GM19238 (cell line): Measurements from ENCODE around the gene PROX2.

Experiments used
- DNase-seq: peaks from one replicate; pipeline ENCODE4 v3.0.0; 2011; ENCODE audit warnings: low spot score; ENCODE audit not compliant: insufficient read length

PROX2 gene

DNA sequence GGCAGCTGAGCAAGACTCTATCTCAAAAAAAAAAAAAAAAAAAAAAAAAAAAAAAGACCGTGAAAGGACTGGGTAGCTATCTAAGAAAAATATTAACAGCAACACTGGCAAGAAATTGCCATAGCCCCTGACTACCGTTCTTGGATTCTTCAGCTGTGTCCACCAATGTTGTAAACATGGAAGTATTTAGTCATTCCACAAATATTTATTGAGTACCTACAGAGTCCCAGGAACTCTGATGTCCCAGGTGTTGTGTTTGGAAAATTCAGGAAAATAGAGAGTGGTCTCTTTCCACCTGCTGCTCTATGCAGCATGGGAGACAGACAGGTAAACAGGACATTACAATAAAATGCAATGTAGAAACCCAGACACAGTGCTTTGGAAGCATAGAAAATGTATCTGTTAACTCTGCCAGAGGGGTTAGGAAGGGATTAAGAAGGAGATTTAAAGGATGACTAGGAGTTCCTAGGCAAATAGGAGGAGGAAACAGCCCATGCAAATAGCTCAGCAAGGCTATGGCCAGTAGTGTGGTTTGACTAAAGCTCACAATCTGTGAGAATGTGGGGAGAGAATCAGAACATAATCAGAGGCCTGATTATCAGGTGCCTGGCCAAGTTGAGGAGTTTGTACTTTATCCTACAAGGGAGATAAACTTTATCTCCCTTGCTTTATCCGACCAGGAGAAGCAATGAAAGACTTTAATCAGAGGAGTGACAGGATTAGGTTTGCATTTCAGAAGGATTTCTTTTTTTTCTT lies 3.7 kb upstream of the PROX2 start:
- DNase-seq = no peak

DNA sequence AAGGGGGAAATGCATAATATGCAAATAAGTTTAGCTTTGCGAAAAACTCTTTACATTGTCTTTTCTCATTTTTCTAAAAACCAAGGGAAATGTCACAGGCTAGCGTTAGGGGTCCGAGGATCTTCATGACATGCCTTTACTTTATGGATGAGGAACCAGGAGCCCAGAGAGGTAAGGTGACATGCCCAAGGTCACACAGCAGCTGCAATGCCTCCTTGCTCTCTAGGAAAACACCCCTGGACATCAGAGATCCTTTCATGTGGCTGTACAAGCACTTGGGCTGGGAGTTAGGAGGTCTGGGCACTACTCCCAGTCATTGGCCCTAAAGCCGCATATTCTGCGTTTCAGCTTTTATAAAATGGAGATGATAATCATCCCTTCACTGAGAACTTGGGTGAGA lies 741 bp downstream of the PROX2 start:
- DNase-seq = no peak

DNA sequence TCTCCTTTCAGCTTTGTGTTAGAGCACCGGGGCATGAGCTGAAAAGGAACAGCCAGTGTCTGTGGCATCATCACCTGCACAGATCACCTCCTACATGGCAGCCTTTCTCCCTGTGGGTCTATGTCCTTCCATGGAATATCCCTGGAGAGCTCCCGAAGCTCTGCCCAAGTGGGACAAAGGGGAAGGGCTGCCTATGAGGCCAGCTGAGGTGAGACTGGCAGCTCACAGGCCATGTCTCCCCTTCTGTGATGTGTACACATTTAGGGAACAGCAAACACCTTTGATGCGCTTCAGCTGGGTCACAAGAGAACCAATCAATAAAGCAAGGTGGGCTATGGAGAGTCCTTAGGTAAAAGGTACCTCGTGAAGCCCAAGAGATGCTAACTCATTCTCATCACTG lies 4.1 kb downstream of the PROX2 start:
- DNase-seq = no peak

DNA sequence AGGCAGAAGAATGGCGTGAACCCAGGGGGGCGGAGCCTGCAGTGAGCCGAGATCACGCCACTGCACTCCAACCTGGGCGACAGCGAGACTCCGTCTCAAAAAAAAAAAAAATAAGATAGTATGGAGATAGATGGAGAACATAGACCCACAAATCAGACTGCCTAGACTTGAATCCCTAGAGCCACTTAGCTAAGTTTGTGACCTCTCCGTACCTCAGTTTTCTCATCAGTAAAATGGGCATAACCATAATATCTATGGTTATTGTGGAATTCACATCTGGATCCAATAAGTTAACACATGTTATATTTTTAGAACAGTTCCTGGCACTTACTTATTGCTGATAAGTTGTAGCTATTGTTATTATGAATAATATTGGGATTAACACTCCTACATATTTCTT lies 7.2 kb downstream of the PROX2 start:
- DNase-seq = no peak

DNA sequence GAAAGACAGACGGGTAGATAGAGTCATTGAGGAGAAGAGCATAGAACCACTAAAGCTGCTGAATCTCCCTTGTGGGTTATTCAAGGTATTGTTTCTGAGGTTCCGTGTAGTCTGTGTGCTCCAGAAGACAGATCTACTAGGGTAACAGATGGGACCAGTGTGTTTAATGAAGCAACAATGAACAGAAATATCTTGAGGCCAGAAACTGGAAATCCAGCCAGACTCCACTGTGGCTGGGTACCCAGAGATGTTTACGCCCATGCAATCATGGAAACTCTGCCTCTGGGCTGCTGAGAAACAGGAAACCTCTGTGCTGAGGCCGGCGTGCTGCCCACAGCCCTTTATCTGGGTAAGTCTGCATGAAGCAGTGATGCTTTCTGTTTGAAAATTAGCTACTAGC lies 8.3 kb downstream of the PROX2 start:
- no peak for DNase-seq

DNA sequence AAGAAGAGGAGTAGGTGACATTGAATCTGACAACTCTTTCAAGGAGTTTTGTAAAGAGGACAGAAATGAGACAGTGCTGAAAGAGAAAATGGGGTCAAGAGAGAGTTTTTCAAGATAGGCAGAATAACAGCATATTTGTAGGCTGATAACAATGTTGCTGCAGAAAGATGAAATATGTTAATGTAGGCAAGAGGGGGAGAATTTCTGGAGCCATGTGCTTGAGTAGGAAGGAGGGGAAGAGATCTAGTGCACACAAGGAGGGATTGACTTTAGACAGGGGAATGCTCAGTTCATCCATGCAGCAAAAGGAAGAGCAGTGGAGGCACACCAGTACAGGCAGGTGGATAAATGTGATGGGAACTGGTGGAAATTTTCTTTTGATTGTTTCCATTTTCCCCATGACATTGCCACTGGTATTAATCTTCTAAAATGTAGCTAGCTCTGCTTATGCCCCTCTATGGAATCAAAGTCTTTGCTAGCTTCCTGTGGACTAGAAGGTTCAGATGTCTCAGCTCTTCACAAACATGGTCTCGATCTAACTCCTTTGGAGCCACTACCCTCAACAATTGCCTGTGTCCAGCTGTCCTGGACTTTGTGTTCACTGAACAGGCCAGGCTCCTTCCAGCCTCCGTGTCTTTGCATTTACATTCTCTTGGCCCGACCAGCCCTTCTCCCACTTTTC lies 9.1 kb downstream of the PROX2 start:
- DNase-seq = no peak

DNA sequence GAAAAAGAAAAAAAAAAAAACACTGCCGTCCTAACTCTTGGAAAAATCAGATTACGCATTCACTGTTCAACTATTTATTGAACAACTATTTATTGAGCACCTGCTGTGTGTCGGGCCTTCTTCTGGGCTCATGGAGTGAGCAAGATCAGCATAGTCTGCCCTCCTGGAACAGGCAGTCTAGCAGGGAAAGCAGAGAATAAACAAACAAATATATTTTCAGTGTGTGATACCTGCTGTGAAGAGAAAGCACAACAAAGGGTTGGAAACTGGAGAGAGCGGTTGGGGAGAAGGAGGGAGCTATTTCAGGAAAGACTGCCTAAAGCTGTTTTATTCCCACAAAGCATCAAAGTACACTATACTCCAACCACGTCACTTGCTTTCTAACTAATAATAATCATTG lies 10.8 kb downstream of the PROX2 start:
- DNase-seq = no peak

DNA sequence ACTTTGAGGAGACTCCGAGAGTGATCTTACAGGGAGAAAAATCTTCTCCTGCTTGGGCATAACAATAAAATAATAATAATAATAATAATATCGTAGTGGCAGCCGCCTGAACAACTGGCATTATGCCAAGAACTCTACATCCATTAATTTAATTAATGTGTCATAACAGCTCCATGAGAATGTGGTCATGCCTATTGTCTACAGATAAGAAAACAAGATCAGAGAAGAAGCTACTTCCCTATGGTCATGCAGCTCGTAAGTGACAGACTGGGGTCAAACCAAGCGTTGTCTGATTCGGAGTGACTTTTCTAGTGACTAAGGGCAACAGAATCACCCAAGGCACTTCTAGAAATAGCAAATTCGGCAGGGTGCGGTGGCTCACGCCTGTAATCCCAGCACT lies 11.7 kb downstream of the PROX2 start:
- DNase-seq = no peak

DNA sequence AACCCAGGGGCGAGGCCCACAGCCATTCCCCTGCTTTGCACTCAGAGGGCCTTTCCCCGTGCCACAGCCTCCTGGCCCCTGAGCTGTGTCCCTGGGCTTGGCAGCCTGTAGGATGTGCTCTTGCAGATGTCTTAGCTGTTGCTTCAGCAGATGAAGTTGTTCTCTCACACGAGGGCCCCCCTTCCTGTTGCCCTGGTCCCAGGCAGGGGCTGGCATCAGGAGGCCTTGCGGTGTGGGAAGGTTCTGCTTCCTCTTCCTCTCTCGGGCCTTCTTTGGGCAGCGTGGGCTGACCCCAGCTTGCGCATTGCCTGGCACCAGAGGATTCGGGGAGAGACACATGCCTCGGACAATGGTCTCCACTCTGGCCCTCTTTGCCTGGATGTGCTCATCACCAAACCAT lies 12.7 kb downstream of the PROX2 start:
- no peak for DNase-seq

DNA sequence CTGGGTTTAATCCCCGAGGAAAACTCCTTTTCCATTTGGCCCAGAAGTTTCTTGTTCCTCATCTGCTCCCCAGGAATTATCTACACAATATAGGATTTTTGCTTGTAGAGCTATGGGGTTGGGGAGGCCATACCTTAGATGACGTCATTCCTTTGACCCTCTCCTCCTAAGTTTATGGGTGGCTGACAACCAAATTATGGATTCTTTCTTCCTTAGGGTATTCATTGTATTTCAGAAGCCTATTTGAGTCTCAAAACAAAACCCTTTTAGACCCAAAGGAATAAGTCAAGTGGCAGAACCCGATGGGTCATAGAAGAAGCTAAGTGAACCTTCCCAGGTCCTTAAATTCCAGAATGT lies 14.2 kb downstream of the PROX2 start:
- DNase-seq = no peak

DNA sequence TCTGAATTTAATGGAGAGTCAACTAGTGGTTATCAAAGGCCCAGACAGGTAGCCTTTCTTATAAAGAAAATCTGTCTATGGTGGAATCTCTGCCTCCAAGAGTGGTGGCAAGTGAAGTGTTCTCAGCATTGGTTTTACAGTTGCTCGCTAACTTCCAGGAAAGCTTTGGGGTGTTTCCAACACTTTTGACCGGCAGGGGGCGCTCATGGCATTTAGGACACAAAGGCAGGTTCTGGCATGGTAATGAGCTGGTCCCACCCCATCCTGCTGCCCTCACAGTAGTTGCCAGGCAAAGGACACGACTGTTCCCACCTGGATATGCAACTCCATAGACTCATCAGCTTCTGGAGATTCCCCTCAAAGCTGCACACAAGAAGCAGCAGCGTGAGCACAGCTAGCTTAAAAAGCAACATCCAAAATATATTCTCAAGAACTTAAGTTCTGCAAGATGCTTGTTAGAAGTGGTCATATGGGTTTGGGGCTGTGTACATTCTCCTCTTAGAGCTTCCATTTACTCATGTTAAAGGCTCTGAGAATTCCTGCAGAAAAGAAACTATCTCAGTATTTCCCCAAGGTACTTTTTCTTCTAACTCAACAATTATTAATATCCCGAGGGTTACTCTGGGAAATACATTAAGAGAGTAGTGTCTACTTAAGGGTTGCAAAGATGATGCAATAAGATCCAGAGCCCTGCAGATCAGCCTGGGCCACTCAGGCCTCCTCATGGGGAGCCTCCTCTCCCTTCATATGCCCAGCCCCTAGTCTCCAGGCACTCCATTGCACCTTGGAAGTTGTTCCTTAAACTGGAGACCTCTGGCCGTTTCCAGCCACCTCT lies 14.8 kb downstream of the PROX2 start:
- peak; percentile 62 for DNase-seq

DNA sequence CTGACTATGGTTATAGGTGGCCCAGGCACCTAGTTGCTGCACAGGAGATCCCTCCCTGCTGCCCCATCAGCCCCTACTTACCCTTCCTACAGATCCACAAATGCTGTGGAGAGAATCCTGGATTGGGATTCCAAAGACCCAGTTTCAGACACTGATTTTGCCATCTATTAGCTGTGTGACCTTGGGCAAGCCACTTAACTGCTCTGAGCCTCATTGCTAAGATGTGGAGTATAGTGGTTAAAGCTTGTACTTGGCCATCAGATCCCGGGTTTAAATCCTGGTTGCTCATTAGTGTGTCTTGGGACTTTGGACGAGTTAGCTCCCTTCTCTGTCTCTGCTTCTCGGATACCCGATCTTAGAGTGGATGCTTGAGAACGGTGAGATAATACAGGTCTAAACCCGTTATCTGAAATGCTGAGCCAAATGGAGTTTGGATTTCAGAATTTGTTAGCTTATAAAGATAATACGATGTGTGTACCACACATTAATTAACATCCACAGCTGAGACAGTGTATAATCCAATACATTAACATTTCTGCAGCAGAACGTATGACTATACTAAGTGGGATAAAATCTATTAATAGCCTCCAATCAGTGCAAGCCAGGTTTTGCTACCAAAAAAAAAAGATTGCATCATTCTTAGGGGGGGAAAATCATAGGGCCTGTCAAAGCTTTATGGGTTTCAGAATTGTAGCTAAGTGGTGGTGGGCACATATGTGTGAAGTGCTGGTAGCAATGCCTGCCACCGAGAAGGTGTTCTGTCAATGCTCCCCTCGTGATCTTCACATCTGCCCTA lies 16.0 kb downstream of the PROX2 start:
- no peak for DNase-seq

DNA sequence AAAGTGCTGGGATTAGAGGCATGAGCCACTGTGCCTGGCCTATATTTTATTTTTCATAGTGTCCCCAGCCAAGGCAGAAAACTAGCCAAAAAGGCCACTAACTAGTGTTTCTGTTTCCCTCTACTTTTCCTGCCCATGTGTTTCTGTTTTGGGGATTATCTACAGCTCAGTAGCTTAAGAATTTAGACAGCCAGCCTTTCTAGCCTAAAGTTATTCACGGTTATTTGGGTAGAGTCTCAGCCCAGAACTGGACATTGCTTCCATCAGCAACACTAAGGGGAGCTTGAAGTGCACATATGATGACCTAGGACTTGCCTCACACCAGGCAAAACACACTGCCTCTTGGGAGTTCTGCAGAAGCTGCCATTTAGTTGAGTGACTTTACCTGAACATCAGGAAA lies 17.9 kb downstream of the PROX2 start:
- DNase-seq = no peak

DNA sequence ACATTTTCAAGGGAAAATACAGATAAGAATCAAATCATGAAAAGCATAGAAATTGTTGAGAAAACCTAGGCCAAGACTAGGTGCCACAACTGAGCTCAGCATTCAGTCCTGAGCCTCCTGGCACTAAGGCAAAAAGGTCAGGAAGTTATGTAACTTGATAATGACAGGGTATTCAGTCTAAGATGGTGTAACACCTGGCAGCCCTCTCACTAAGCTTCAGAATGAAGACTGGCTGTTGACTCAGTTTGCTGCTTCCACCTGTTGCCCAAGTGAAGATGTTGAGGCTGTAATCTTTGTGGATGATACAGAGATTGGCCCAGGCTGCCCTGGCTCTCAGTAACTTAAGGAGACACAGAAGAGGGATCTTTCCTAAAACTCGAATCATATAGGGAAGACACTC lies 19.6 kb downstream of the PROX2 start:
- DNase-seq = no peak

DNA sequence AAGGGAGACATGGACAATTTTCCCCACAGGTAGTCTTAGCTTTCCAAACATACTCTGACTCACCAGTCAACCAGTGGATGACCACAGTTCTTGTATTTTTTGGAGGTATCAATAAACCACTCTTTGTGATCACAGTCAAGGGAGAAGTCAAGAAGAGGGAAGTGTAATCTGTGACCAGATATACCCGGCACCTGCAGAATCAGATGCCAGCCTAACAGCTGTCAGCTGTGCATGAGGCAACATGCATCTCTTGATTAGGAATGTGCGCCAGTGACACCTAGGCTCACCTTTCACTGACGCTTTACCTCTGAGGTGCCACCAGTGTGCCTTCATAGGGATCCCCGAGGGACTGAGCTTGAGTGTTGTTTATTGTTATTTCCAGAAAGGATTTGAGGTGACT lies 20.0 kb downstream of the PROX2 start:
- DNase-seq = no peak

DNA sequence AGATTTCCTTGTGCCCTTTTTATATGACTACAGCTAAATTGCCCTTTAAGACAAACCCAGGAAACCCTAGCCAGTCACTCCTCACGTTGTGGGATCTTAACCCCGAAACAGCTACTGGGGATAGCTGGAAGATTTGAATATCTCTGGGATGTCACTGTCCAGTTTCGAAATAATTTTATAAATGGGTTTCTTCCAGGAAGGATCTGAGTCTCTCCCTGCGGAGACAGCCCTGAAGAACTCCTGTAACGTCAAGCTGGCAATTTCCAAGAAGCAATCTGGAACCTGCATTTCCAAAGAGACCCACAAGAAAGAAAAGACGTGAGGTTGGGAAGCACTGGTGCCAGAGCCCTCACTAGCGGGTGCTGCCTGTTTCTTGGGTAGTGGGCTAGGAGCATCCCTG lies 20.9 kb downstream of the PROX2 start:
- no peak for DNase-seq

DNA sequence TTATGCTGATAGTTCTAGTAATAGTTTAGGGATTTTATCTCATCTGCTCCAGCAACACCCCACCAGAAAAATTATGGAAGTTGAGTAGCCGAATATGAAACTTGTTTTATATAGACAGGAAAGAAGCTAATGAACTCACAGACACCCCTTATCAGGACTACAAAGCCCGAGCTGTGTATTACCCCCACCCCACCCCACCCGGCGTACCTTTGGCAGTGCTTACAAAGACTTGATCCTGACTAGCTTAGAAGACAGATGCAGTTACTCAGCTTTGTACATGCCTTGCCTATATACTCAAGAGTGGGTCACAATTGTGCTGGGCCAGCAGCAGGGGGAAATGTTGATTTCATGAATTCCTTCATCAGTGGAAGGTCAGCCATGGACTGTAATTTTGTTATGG lies 22.4 kb downstream of the PROX2 start:
- no peak for DNase-seq

DNA sequence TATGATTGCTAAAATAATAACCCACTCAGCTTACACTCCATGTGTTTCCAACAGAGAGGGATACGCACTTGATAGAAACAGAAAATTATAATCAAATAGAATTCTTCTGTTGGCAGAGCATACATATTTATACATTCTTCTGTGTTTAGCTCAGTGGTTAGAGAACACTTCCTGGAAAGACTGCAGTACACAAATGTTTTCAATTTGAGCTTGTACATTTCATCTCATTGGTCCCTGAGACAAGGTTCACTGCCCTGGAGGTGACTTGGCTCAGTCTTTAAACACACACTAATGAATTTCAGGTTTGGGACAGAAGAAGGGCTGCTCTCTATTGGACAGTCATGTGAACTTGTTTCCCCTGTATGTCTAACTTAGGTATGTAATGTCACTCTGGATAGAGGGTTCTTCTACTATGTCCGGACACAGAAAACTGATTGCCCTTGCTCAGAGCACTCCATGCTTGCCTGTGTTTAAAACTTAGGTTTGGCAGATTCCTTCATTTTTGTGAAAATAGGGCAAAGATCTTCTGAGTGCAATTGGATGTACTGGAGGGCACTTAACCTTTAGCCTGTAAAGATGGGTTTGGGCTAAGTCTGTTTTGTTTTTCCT lies 22.9 kb downstream of the PROX2 start:
- DNase-seq = no peak

DNA sequence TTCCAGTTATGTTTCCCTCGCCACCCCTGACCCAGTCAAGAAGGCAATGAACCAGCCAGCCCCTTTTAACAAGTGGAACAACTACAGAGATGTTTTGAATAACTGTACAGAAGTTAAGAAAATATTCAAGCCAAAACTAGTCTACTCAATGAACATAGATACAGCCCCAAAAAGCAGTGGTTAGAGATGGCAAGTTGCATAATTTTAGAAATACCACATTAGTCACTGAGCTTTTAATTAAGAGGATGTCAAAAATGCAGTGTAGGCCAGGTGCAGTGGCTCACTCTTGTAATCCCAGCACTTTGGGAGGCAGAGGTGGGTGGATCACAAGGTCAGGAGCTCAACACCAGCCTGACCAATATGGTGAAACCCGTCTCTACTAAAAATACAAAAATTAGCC lies 27.2 kb downstream of the PROX2 start:
- no peak for DNase-seq

DNA sequence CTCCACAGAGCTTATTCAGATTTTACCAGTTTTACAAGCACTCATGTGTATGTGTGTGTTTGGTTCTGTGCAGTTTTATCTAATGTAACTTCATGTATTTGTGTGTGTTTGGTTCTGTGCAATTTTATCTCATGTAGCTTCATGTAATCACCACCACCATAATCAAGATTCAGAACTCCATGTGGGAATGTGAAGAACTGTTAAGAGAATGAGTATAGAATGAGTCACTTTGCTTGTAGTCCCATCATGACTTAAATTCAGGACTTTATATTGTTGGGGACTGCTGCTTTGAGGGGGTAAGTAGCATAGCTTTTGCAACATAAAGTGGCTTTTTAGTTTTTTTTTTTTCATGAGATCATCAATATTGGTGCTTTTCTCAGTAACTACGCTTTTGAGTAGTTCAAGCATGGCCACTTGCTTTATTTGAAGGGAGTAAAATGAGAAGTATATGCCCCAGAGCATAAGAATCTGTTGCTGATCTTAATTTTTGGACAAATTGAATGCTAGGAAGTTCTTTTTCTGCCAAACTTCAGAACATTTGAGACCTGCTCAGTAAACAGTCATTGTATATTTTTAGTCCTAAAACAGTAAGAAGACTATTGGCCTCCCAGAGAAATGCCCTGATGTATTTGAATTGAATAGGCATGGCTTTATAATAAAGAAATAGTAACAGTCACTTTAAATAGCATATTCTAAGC lies 28.8 kb downstream of the PROX2 start:
- no peak for DNase-seq

DNA sequence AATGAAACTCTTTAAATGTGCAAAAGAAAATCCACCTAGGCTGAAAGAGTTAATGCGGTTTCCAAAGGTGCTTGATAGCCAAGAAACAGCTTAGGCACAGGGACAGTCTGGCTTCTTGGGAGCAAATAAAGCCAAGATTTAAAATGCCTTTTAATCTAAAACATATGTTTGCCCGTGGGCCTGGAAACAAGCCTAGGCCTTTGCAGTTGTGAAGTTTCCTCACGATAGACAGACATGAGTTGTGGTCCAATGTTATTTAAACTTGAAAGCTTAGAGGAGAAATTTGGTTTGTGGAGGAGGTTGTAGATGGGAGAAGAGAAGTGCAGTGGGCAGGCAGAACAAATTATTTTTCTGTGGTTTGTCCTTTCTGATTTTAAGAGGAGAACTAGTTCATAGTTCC lies 29.8 kb downstream of the PROX2 start:
- no peak for DNase-seq
